Transverse colon (tissue), 4 donors: ENCODE data around the gene ZCCHC3.

Source experiments
- EP300 ChIP-seq: sonication (generic); formaldehyde crosslinking; IDR thresholded peaks from one replicate; pipeline ENCODE4 v1.6.1; 2017; ENCODE audit warnings: antibody characterized with exemption, low read depth
- POLR2A ChIP-seq: fragments of 450-650 bp; IDR thresholded peaks from one replicate; pipeline ENCODE4 v1.6.1; 2016; ENCODE audit warnings: antibody characterized with exemption, mild to moderate bottlenecking, moderate library complexity
- POLR2AphosphoS5 ChIP-seq, 3 donors: sonication (generic); formaldehyde crosslinking; IDR thresholded peaks; one replicate each; pipeline ENCODE4 v1.6.1; 2016; ENCODE audit warnings: antibody characterized with exemption in 3 of 3
- TF ChIP-seq, protein P1 (sequence below), 5 experiments: fragments of 200-600 bp in 3 of 5; fragments of 450-650 bp in 2 of 5; sonication (generic) in 3 of 5; IDR thresholded peaks; 1 replicate in 2 of 5; 2 replicates in 3 of 5; pipeline ENCODE4 v1.5.1; 2016 to 2017; ENCODE audit warnings: antibody characterized with exemption in 5 of 5, inconsistent platforms in 3 of 5, mild to moderate bottlenecking in 2 of 5, moderate library complexity in 1 of 5

DNA sequence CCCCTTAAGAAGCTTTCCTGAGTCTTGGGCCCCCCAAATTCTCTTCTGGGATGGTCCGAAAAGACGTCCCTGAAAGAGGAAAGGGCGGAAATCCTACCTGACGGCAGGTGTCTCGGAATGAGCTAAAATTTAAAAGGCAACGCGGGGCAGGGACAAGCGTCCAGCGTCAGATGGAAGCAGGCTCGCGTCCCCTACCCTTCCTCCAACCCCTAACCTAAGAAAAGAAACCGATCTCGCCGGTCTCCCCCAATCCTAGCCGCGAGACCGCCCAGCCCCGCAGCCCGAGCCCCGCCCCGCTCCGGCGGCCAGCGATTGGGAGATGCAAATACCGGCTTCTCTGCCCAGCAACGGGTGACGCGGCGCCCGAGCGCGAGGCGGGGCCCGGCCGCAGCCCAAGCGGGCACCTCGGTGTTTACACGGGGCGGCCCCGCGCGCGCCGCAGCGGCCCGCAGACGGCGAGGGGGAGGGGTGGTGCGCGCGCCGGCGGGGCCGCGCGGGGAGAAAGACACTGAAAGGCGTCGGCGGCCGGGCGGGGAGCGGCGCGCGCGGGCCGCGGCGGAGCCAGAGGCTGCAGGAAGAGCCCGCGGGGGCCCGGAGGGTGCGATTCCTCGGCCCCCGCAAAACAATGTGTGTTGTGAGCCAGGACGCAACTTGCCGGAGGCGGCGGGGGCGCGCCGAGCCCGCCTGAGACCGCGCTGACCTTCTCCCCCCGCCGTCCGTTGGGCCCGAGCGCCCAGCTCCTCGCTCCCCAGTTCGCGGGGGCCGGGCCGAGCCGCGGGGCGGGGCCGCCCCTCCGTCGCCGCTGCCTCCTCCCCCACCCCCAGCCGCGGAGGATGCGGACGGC, 27.9 kb downstream of the ZCCHC3 start, which contains the start of gene SOX12:
- peak; percentile 66 to 71 (median 66) for TF ChIP-seq POLR2AphosphoS5 (IDR thresholded peaks at IDR 0.05)
- TF ChIP-seq, protein P1, sequence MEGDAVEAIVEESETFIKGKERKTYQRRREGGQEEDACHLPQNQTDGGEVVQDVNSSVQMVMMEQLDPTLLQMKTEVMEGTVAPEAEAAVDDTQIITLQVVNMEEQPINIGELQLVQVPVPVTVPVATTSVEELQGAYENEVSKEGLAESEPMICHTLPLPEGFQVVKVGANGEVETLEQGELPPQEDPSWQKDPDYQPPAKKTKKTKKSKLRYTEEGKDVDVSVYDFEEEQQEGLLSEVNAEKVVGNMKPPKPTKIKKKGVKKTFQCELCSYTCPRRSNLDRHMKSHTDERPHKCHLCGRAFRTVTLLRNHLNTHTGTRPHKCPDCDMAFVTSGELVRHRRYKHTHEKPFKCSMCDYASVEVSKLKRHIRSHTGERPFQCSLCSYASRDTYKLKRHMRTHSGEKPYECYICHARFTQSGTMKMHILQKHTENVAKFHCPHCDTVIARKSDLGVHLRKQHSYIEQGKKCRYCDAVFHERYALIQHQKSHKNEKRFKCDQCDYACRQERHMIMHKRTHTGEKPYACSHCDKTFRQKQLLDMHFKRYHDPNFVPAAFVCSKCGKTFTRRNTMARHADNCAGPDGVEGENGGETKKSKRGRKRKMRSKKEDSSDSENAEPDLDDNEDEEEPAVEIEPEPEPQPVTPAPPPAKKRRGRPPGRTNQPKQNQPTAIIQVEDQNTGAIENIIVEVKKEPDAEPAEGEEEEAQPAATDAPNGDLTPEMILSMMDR (IDR thresholded peaks at IDR 0.05): no peak
- peak; percentile 28 for TF ChIP-seq POLR2A
- no peak for TF ChIP-seq EP300
